GM12872 (cell line): ENCODE measurements around the gene ANXA2R.
A peak's percentile ranks its signal among the peaks of the same experiment; 100 is the strongest.

Experiments used
- TF ChIP-seq, protein P1 (sequence below): IDR thresholded peaks from 3 replicates; pipeline ENCODE4 v1.5.1; 2011; ENCODE audit warnings: low read depth, mild to moderate bottlenecking, low read length, moderate library complexity; ENCODE audit not compliant: insufficient read depth

ANXA2R gene

DNA sequence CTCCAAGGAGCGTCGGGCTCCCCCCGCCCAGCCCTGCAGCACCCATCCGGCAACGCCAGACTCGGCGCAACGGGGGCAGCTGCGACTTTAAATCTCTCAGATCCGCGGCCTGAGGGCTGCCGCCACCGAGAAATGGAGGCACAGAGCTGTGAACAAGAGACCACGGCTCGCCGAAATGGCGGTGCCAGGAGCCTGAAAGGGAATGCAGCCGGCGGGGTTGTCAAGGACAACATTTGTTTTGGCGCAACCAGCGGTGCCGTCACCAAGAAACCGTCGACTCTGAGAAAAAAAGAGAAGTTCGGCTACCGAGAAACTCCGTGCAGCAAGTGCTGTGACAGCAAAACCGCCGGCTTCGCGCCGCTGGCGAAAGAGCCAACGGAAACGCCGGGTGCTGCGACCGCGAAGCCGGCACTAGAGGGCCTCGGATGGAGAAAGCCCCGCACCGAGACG is 2.1 kb upstream of the ANXA2R start:
- TF ChIP-seq, protein P1, sequence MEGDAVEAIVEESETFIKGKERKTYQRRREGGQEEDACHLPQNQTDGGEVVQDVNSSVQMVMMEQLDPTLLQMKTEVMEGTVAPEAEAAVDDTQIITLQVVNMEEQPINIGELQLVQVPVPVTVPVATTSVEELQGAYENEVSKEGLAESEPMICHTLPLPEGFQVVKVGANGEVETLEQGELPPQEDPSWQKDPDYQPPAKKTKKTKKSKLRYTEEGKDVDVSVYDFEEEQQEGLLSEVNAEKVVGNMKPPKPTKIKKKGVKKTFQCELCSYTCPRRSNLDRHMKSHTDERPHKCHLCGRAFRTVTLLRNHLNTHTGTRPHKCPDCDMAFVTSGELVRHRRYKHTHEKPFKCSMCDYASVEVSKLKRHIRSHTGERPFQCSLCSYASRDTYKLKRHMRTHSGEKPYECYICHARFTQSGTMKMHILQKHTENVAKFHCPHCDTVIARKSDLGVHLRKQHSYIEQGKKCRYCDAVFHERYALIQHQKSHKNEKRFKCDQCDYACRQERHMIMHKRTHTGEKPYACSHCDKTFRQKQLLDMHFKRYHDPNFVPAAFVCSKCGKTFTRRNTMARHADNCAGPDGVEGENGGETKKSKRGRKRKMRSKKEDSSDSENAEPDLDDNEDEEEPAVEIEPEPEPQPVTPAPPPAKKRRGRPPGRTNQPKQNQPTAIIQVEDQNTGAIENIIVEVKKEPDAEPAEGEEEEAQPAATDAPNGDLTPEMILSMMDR, result peak; percentile 40

DNA sequence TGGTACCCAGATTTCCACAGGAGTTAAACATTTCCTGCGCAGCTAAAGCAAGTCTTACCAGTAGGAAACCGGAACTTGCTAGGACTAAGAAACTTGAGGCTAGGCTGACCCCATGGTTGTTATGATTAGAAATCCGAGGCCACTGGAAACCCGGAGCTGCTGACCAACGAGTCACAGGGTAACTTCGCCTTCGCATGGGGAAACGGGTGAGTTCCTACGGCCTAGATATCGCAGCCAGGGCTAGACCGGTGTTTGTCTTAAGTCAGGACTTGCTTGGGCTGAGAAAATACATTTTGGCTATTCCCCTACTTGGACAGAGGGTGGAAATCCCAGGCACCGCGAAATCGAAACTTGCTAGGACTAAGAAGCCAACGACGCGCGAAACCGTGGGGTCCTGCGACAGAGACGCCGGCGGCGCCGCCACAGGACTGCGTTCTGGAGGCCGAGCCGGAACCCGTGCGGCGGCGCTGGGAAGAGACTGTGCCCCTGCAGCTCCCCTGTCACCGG is 1.6 kb upstream of the ANXA2R start:
- TF ChIP-seq, protein P1, result no peak

DNA sequence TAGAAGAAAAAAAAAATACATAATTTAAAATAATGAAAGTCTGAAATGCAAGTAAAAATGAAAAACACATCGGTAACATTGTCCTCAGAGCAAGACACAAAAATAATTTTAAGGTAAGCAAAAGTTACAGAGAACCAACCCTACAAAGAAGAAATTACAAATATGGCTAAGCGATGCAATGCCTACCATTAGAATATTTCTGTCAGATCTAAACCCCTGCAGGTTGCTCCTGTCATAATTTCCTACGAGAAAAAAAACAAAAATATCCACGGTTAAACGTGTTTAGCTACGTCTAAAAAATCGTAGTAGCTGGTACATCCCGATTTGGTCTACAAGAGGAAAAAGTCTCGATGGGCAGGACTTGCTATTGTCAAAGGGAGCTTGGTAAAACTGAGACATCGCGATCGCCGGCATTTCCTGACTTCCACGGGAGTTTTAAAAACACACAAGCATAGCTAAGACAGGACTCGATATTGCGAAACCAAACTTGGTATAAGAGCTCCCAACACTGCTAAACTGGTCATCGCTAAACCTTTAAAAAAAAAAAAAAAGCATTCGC is 1.1 kb upstream of the ANXA2R start:
- TF ChIP-seq, protein P1, result no peak

DNA sequence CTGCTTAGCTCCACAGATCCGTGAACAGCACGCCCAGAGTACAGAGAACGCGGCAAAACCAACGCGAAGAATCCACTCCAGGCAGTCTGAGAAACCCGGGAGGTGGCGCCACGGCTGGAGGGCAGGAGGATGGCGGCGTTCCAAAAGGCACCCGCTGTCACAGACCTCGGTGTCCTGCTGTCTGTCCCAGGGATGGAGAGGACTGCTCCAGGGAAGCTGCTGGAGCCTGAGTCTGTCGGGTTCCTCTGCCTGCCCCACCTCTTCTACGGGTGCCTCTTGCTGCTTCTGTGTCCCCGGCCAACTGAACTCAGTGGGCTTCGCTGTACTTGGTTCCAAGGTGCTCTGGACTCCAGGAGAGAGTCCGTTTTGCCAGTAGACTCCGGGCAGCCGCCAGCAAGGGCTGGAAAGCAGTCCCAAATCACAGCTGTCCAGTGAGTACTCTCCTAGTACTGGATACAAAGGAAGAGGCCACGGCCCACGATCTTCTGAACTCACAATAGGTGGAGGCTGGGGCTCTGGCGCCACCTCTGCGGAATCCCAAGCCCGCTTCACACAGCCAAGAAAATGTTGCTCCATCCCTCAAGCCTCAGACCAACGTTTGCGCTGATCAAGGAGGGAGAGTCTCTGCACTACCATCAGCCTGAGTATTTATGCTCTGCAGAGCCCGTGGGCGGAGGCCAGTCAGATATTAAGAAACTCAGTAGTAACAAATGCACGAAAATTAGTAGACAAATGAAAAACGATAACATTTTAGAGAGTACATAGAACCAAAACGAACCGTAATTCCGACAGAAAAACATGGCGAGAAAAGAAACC is 440 bp downstream of the ANXA2R start:
- TF ChIP-seq, protein P1, result peak; percentile 45

DNA sequence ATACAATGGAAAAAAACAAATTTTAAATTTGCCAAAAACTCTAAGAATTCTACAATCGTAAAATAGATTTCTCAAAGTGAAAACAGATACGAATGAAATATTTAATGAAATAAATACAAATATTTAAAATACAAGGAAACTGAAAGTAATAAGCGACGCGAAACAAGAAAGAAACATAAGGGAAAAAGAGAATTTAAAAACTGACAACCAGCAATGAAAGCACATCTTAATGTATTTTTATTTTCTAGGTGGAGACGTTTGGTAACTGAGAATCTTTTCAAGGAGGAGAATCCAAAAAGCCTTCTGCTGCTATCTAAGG is 1.0 kb downstream of the ANXA2R start:
- TF ChIP-seq, protein P1, result no peak

DNA sequence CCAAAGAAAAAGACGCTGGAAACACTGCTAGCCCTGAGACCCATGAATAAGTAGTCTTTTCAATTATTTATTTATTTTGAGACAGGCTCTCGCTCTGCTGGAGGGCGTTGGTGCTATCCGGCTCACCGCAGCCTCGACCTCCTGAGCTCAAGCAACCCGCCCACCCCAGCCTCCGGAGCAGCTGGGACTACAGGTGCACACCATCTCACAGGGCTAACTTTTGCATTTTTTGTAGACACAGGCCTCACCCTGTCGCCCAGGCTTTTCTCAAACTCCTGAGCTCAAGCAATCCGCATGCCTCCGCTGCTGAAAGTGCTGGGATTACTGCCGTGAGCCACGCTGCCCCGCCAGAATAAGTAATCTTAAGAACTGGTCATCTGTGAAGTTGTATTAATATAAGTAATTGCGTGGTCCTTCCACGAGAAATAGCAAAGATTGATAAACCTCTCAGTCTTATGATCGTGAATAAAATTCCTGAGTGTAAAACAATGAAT is 1.6 kb downstream of the ANXA2R start:
- TF ChIP-seq, protein P1, result no peak

DNA sequence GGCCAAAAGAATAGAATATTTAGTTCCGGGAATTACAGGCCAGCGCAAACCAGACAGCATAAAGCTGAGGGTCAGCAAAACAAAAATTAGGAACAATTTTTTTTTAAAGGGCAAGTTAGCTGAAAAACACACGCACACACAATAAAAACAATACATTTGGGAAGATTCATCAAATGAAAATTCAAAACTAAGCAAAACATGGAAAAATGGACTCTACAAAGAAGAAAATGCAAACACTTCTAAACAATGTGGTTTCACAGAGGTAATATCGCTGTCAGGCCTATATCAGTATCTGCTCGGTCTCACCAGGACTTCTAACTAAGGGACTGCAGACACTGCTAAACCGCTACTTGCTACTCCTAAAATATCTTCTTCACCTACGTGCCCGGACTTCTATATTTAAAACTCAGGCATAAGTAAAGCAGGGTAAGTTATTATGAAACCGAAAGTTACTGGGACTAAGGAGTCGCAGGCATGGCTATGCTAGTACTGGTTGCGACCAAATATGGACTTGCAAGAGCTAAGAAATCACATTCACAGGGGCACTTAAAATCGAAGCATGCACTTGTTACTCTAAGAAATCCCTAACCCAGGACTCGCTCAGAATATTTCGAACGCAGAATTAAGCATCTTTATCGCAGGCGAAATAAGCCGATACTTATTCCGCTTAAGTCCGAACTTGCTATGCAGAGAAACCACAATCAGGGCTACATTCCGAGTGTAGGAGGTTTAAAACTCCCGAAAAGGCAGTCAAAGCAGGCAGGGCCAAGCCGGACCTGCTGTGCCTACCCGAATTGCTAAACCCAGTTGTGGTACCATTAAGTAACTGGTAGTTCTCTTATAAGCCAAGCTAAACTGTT is 2.3 kb downstream of the ANXA2R start:
- TF ChIP-seq, protein P1, result no peak
